Liver (tissue), 9 donors: ENCODE measurements around the gene SIMC1. TPM values are rescaled to one million over a fixed set of nuclear protein-coding genes. Genes with fewer than 3 reads are reported as not detected.

ENCODE experiments used
- DNase-seq: peaks from one replicate; pipeline ENCODE4 v3.0.0-alpha.2; 2017; ENCODE audit warnings: low spot score
- H3K27ac ChIP-seq, 2 donors: one replicate each; pipeline ENCODE4 v1.7.0; 2013; ENCODE audit warnings: inconsistent platforms in 2 of 2, low read length in 2 of 2, control low read depth in 1 of 2, low read depth in 1 of 2, mild to moderate bottlenecking in 1 of 2
- H3K27me3 ChIP-seq, 4 donors: one replicate each; pipeline versions ENCODE4 v1.6.1 to v1.7.0; 2013; ENCODE audit warnings: low read length in 3 of 4, inconsistent platforms in 1 of 4, mild to moderate bottlenecking in 1 of 4, moderate library complexity in 1 of 4; ENCODE audit not compliant: control insufficient read depth in 4 of 4, insufficient read depth in 4 of 4
- H3K36me3 ChIP-seq, 4 donors: one replicate each; pipeline versions ENCODE4 v1.6.1 to v1.7.0; 2013; ENCODE audit warnings: low read length in 3 of 4, mild to moderate bottlenecking in 3 of 4, low read depth in 1 of 4, moderate library complexity in 1 of 4; ENCODE audit not compliant: control insufficient read depth in 4 of 4, insufficient read depth in 3 of 4
- H3K4me1 ChIP-seq, 4 donors: one replicate each; pipeline versions ENCODE4 v1.6.1 to v1.7.0; 2013; ENCODE audit warnings: low read length in 3 of 4, mild to moderate bottlenecking in 3 of 4, moderate library complexity in 1 of 4; ENCODE audit not compliant: control insufficient read depth in 4 of 4, insufficient read depth in 4 of 4
- H3K4me3 ChIP-seq, 3 donors: one replicate each; pipeline versions ENCODE4 v1.6.1 to v1.7.0; 2013; ENCODE audit warnings: low read length in 3 of 3, control low read depth in 1 of 3, low read depth in 1 of 3, mild to moderate bottlenecking in 1 of 3
- H3K9ac ChIP-seq, 2 donors: one replicate each; pipeline ENCODE4 v1.7.0; 2013; ENCODE audit warnings: low read length in 2 of 2, mild to moderate bottlenecking in 2 of 2, moderate library complexity in 2 of 2, control low read depth in 1 of 2, low read depth in 1 of 2
- H3K9me3 ChIP-seq, 4 donors: one replicate each; pipeline versions ENCODE4 v1.6.1 to v1.7.0; 2013; ENCODE audit warnings: low read length in 3 of 4; ENCODE audit not compliant: control insufficient read depth in 4 of 4
- ATF3 ChIP-seq: IDR thresholded peaks from 2 replicates; pipeline ENCODE4 v1.6.1; 2016; ENCODE audit warnings: antibody characterized with exemption
- CTCF ChIP-seq: fragments of 150-350 bp; IDR thresholded peaks from 2 replicates; pipeline ENCODE4 v1.5.1; 2017; ENCODE audit warnings: improper control_type of control experiment, low read depth, low read length; ENCODE audit not compliant: missing input control
- FOXA1 ChIP-seq: IDR thresholded peaks from 2 replicates; pipeline ENCODE4 v1.6.1; 2016; ENCODE audit warnings: antibody characterized with exemption
- FOXA2 ChIP-seq: IDR thresholded peaks from 2 replicates; pipeline ENCODE4 v1.6.1; 2016; ENCODE audit warnings: antibody characterized with exemption
- HNF4G ChIP-seq: IDR thresholded peaks from 2 replicates; pipeline ENCODE4 v1.6.1; 2016; ENCODE audit warnings: antibody characterized with exemption
- JUND ChIP-seq, 2 donors: IDR thresholded peaks; 2 replicates each; pipeline ENCODE4 v1.6.1; 2016; ENCODE audit warnings: antibody characterized with exemption in 2 of 2
- MAX ChIP-seq: IDR thresholded peaks from 2 replicates; pipeline ENCODE4 v1.6.1; 2016; ENCODE audit warnings: antibody characterized with exemption
- RAD21 ChIP-seq, 2 donors: IDR thresholded peaks; 2 replicates each; pipeline ENCODE4 v1.6.1; 2016; ENCODE audit warnings: antibody characterized with exemption in 2 of 2, mild to moderate bottlenecking in 2 of 2
- REST ChIP-seq: IDR thresholded peaks from 2 replicates; pipeline ENCODE4 v1.6.1; 2016; ENCODE audit warnings: antibody characterized with exemption, mild to moderate bottlenecking
- RXRA ChIP-seq, 2 donors: IDR thresholded peaks; 2 replicates each; pipeline ENCODE4 v1.6.1; 2017 to 2018; ENCODE audit warnings: antibody characterized with exemption in 2 of 2, mild to moderate bottlenecking in 1 of 2
- TAF1 ChIP-seq: conservative IDR thresholded peaks from 2 replicates; pipeline ENCODE4 v1.6.1; 2016; ENCODE audit warnings: antibody characterized with exemption, mild to moderate bottlenecking
- ZBTB33 ChIP-seq: IDR thresholded peaks from 2 replicates; pipeline ENCODE4 v1.6.1; 2016; ENCODE audit warnings: antibody characterized with exemption
- WGBS: extraction: QIAGEN DNeasy Blood & Tissue Kit; methylation state at CpG from one replicate; pipeline ENCODE4 v1.1.7; 2013; 5-methylcytosine and 5-hydroxymethylcytosine counted together
- polyA plus RNA-seq, 2 donors: library from polyadenylated mRNA; stranded (reverse) in 1 of 2; unstranded in 1 of 2; fragments of 200-250 nt in 1 of 2; fragments of >200 nt in 1 of 2; fragmentation: Nextera tagmentation in 1 of 2; extraction: Ambion mirVana in 1 of 2; gene quantifications; one replicate each; pipeline versions ENCODE4 v1.2.1 to v1.2.3, GENCODE V29; 2013 to 2015
- total RNA-seq, 2 donors: library from RNA; depleted of rRNA; stranded (reverse); fragments of >200 nt; gene quantifications; one replicate each; pipeline ENCODE4 v1.2.3, GENCODE V29; 2014
- donor health status: healthy.
- donor health status: healthy.
- donor health status: healthy.
- donor health status: healthy.
- donor health status: healthy.

SIMC1 gene
- total and polyA plus RNA-seq, 4 donors = 2.5 to 8.9 (median 6.2) TPM

- no peak overlapping the region for H3K27ac ChIP-seq
- no peak overlapping the region for H3K9ac ChIP-seq
- 97% methylated on average over 16 of the region's 16 CpGs for WGBS
- H3K9me3 ChIP-seq = no peaks in the 10 kb centered on the region
- H3K27me3 ChIP-seq = no peaks in the 10 kb centered on the region
- peaks cover 0 to 49% (median 42%) of the 10 kb centered on the region in 4 donors for H3K36me3 ChIP-seq
- DNase-seq = no peak
- no peak for TF ChIP-seq TAF1
- no peak overlapping the region for H3K4me3 ChIP-seq
- peaks cover 0 to 18% (median 5%) of the 10 kb centered on the region in 4 donors for H3K4me1 ChIP-seq
Measured at GRCh38 chr5:176355400-176356178, 117.4 kb downstream of the SIMC1 start.

GRCh38 chr5:176356179-176356566, 117.9 kb downstream of the SIMC1 start:
- Histone ChIP-seq H3K9ac (no peak overlapping the region), H3K27ac (no peak overlapping the region), H3K4me3 (no peak overlapping the region), H3K4me1 (peaks cover 0 to 18% (median 5%) of the 10 kb centered on the region in 4 donors), H3K9me3 (no peaks in the 10 kb centered on the region), H3K36me3 (peaks cover 0 to 45% (median 38%) of the 10 kb centered on the region in 4 donors), H3K27me3 (no peaks in the 10 kb centered on the region)
- no peak for TF ChIP-seq ZBTB33
- TF ChIP-seq JUND (IDR thresholded peaks at IDR 0.05) = no peak
- TF ChIP-seq CTCF = no peak
- TF ChIP-seq FOXA2 = no peak
- no peak for TF ChIP-seq FOXA1
- TF ChIP-seq HNF4G = no peak
- no peak for TF ChIP-seq RAD21 (IDR thresholded peaks at IDR 0.05)
- TF ChIP-seq RXRA (IDR thresholded peaks at IDR 0.05) = no peak
- TF ChIP-seq ATF3 = no peak
- no peak for TF ChIP-seq MAX
- no peak for TF ChIP-seq REST
- WGBS = 98% methylated on average over 3 of the region's 3 CpGs
- no peak for DNase-seq
